Middle frontal gyrus (tissue), 1 donor: ENCODE measurements around the gene YIPF6.
"Not testable (repeated sequence)": the region's sequence is repeated elsewhere in the genome, so short reads cannot be mapped to it uniquely, and the experiment has no call there.

Source experiments
- DNase-seq: peaks from one replicate; pipeline ENCODE4 v3.0.0-alpha.2; 2015; ENCODE audit warnings: low spot score; ENCODE audit errors: extremely low spot score

The YIPF6 gene

DNA sequence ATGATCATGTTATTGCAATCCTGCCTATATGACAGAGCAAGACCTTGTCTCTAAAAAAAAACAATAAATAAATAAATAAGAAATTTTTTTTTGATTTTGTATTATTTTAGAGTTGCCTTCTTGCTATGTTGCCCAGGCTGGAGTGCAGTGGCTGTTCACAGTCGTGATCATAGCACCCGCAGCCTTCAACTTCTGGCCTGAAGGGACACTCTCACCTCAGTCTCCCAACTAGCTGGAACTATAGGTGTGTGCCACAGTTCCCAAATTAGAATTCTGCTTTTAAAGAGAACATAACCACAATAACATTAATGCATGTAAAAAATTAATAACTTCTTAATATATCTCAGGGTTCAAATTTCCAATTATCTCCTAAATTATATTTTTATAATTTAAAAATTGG is 7.8 kb downstream of the YIPF6 start:
- DNase-seq: no peak

DNA sequence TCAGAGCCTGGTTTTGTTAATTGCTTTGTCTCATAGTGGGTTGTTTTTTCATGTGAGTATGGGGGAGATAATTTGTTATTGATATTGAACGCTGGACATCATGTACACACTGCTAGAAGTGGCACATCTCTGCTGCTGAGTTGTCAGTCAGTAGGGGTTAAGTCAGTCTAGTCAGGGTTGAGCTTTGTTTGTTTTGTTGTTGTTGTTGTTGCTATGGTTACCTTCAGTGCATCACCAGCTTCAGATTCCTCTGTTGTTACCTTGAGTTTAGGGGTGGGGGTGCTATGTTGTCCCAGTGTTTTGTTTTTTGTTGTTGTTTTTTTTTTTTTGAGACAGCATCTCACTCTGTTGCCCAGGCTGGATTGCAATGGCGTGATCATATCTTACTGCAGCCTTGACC is 9.9 kb downstream of the YIPF6 start:
- no peak for DNase-seq

DNA sequence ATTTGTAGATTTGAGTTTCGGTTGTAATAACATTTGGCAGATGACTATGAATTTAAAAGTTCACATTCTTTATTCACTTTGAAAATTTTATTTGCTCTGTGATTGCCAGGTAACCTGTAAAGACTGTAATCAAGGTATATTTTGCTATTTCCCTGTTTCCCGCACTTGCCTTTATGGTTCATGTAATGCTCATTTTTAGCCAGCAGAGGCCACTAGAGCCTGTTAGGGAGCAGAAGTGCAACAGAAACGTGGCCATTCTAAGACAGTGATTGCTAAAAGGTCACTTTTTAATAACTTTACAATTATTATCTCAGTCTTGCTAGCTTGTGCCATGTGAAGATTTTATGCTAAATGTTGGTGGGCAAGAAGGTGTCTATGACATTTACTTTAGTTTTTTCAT is 12.4 kb downstream of the YIPF6 start:
- no peak for DNase-seq

DNA sequence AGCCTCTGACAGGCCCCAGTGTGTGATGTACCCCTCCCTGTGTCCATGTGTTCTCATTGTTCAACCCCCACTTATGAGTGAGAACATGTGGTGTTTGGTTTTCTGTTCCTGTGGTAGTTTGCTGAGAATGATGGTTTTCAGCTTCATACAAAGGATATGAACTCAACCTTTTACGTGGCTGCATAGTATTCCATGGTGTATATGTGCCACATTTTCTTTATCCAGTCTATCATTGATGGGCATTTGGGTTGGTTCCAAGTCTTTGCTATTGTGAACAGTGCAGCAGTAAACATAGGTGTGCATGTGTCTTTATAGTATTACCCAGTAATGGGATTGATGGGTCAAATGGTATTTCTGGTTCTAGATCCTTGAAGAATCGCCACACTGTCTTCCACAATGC is 25.8 kb downstream of the YIPF6 start:
- not testable (repeated sequence) for DNase-seq

DNA sequence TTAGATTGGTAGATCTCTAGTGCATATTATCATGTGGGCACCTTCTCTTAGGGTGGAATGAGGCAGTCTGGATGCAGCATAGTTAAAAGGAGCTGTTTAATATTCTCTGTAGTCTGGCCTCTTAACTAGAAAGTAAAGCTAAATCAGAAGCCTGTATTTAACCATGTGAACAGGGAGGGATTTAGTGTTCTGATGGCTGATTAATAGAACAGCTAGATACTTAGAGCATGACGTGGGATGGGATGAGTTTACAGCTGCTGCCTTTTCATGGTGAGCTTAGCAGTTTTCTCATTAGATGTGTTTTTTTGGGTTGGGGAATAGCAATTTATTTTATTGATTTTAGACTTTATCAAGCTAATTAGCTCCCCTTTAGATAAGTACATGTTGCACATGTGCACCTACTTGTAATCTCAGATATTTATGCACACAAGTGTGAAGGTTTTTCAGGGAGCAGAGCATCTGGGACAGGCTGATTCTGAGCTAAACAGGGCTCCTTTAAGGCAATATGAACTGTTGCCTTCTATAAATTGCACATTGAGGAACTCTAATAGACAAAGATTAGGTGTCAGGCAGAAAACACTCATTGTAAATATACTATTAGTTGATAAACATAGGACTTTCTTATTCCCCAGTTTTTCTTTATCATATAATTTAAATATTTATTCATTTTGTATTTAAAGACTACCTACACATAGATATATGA is 34.1 kb downstream of the YIPF6 start:
- no peak for DNase-seq

DNA sequence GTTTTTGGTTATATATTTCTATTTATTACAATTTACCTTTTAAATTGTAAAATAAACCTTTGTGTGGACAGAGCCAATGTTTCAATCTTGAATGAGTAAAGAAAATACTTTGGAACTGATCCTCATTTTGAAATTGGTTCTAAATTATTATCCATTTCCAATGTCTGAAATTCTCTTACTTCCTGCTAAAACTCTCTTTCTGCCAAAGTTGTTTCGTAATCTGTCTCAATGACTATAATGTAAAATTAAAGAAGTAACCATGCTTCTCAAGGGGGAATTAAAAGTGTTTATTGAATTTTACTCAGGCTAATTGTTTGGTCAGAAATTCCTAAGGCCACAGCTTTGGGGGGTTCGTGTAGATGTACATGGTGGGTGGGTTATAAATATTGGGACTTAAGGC is 34.8 kb downstream of the YIPF6 start:
- DNase-seq: no peak

DNA sequence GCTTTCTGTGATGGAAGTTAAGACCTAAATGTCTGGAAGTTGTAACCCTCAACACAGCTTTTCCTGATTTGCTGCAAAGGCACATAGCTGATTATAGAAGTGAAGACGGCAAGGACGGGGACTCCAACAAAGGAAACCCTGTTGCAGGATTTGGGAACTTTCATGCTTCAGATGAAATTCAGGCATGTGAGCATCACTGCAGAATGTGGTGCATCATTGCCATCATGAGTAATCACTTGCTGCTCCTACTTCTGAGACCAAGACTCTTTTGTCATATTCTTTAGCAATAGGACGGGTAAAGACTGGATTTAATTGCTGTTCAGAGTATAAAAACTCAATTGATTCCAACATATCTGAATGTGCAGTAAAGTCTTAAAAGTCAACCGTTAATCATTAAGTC is 35.8 kb downstream of the YIPF6 start:
- no peak for DNase-seq

DNA sequence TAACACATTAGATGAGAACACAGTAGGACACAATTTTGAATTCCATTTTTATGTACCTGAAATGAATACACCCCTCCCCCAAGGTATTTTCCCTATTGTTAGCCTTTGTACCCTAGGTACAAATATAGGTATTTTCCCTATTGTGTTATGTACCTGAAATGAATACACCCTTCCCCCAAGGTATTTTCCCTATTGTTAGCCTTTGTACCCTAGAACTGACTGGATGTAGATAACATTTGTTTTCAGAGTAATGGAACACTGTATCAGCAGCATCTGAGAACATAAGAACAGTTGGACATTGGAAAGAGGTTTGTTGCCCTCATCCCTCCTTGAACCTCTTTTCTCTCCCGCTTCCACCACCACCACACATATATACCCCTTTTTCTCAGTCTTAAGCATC is 37.6 kb downstream of the YIPF6 start:
- DNase-seq: no peak

DNA sequence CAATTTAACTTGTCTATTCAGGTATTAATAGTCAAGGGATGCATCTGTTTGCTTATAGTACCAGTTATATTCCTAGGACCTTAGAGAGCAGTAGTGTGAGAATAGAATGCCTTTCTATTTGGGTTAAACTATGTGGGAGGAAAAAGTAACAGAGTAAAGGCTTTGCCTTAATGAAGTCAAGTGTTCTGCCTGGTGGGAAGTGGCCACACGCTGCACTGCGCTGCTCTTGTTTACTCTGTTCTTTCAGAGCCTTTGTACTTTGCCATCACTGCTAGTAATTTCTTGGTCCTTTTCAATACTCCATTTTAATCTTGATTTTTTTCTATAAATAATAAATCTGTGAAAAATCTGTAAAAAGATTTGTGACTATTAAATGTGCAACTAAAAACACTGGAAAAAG is 38.0 kb downstream of the YIPF6 start:
- DNase-seq: no peak

DNA sequence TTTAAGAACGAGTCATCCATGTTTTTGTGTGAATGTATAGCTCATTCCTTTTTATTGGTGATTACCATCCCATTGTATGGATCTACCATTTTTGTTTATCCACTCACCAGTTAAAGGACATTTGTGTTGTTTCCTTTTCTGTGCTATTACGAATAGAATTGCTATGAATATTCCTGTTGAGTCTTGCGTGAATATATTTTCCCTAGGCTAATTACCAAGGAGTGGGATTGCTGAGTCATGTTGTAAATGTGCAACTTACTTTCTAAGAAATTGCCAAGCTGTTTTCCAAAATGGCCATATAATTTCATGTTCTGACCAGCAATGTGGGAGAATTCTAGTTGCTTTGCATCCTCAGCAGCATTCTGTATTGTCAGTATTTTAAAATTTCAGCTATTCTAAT is 51.3 kb downstream of the YIPF6 start:
- DNase-seq: no peak

DNA sequence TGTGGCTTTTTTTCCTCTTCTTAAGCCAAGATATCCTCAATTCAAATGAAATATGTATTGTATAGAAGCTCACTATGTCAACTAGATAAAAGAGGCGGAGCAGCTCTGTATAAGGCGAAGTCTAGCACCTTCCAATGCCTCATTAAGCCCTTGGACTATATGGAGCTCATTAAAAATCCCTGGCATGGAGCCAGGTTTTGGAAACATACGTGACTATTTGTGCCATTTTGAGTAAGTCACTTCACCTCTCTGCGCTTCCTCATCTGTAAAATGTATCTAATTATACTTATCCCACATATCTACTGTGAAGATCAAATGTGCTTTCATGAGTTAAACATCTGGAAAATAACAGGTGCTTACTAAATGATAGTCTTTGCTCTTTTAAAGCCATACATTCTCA is 57.2 kb downstream of the YIPF6 start:
- DNase-seq: no peak

DNA sequence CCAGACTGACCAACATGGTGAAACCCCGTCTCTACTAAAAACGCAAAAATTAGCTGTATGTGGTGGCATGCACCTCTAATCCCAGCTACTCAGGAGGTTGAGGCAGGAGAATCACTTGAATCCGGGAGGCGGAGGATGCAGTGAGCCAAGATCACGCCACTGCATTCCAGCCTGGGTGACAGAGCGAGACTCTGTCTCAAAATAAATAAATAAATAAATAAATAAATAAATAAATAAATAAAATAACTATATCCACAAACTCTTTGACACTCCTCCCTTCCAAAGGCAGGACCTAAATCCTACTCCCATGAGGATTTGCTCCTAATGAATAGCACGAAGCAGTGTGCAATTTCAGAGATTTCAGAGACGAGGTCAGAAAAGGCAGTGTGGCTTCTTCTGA is 58.3 kb downstream of the YIPF6 start:
- DNase-seq: not testable (repeated sequence)

DNA sequence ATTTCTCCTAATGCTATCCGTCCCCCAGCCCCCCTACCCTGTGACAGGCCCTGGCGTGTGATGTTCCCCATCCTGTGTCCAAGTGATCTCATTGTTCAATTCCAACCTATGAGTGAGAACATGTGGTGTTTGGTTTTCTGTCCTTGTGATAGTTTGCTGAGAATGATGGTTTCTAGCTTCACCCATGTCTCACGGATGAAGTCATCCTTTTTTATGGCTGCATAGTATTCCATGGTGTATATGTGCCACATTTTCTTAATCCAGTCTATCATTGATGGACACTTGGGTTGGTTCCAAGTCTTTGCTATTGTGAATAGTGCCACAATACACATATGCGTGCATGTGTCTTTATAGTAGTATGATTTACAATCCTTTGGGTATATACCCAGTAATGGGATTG is 61.1 kb downstream of the YIPF6 start:
- not testable (repeated sequence) for DNase-seq

DNA sequence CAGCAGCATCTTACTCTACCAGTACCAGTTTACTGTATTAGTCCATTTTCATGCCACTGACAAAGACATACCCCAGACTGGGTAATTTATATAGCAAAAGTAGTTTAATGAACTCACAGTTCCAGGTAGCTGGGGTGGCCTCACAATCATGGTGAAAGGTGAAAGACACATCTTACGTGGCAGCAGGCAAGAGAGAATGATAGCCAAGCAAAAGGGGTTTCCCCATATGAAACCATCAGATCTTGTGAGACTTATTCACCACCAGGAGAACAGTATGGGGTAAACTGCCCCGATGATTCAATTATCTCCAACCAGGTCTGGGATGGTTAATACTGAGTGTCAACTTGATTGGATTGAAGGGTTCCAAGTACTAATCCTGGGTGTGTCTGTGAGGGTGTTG is 69.3 kb downstream of the YIPF6 start:
- no peak for DNase-seq

DNA sequence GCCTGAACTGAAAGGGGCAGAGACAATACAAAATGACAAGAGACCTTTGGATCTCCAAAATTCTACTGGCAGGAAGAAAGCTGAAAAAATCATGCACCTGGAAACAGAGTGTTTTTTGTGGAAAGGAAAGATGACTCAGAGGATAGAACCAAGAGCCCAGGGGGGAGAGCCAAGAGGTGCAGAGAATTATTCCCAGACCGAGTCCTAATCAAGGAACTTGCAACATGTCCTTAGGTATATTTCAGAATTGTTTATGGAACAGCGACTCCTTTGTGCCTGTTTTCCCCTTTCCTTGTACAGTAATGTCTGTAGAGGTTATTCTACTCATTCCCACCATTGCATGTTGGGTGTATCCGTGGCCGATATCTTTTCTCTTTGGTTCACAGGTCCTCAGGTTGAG is 71.7 kb downstream of the YIPF6 start:
- no peak for DNase-seq

DNA sequence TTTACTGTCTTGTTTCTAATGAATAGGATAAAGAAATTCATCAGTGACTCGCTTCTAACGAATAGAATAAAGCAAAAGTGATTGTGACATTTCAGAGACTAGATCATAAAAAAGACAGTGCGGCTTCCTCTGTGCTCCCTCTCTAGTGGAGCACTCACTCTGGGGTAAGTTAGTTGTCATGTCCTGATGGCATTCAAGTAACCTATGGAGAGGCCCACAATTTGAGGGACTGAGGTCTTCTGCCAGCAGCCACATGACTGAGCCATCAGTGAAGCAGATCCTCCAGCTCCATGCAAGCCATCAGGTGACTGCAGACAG is 72.4 kb downstream of the YIPF6 start:
- no peak for DNase-seq

DNA sequence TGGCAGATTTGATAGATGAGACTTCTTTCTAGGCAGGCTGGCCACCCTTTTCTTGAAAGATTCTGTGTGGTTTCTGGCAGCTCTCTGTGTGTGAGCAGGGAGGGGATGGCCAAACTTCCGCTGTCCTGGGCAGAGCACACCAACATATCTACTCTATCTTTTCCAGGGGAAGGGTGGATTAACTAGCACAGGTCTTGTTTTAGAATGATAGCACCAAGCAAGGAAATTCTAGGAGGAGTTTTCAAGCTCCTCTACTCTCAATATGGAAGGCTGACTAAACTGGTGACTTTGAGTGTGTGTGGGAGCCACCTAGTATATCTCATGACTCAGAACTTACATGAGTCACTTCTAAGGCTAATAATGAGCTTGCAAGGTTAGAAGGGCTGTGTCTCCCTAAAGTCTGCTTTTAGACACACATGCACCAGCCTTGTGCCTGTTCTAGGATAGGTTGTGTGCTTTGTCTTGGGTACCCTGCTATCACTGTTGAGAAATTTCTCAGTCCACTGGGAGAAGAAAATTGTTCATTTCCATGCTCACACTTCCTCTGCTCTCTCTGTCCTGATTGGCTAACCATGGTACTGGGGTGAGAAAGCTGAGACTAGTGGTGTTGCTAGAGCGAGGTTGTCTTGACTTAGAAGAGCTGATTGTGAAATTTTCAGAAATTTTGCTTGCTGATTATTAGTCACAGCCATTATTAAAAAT is 72.9 kb downstream of the YIPF6 start:
- no peak for DNase-seq

DNA sequence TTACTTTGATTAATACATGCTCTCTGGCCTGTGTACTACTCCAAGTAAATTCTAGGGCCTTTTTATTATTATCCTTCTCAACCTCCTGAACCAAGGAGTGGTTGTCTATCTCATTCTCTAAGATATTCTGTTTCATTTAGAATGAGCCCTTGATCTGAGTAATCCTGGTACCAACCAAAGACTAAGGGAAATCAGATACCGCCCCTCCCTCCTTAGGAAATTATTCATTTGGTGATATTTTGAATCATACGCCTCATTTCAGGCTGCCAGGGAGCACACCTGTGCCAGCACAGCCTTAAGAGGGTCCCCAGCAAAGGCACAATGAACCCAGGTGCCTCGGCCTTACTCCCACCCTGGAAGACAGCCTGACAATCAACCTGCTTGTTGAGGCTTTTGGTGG is 75.4 kb downstream of the YIPF6 start:
- no peak for DNase-seq

DNA sequence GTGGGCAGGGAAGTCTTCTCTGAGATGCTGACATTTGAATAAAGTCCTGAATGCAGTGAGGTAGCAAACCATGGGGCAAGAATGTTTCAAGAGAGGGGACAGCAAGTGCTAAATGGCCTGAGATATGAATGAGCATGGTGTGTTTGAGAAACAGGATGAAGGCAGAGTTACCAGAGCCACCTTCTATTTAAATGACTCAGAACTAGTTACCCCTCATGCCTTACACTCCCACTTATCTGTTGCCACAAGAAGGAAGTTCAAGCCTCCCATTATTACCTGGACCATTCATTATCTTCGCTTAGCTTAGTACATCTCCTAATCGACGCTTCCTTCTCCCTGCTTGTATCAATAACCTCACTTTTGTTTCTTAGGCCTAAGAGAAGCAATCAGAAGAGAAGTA is 81.0 kb downstream of the YIPF6 start:
- no peak for DNase-seq

DNA sequence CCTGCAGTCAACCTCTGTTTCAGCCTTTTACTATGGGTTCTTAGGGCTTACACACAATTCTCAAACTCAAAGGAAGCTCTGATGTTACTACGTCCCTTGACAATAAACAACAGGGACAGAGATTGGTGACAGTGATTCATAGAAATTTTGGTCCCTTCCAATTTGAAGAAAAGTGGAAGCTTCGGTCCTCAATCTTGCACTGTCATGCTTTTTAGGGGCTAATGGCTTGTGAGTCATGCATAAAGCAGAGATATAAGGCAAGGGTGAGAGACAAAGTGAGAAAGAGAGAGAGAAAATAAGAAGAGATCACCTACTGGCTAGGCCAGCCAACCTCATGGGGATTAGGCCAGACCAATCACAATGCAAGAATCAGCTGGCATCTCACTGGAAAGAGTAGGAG is 85.4 kb downstream of the YIPF6 start:
- no peak for DNase-seq
